ENCODE measurements around the gene MNAT1. TPM values are rescaled to one million over a fixed set of nuclear protein-coding genes. Genes with fewer than 3 reads are reported as not detected.

The MNAT1 gene
- total and polyA plus RNA-seq, 2 experiments from 2014 or later, result 34.4 to 60.9 TPM

DNA sequence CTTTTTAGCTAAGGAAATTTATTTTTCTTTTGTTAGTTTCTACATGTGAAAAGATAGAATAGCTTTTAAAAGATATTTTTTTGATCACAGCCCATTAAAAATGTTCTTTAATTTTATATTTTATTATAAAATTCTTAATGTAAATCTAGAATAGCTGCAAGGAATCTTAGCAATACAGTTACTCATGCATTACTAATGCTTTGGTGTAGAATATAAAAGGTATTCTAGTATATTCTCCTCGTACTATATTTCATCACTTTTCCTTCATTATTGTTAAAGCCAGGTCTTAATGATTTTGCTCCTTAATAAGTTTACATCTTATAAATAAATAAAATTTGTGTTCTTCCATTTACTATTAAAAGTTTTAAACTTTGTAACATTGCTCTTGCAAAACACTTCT, 82.6 kb downstream of the MNAT1 start:
- 100% methylated on average over 1 of the region's 1 CpG for WGBS (ENCODE audit: low lambda C conversion rate, missing lambda C conversion rate)
- H3K4me1 ChIP-seq (ENCODE audit: insufficient read depth), result no peaks in the 10 kb centered on the region
- no peaks in the 10 kb centered on the region for H3K9me2 ChIP-seq (replicated peaks; ENCODE audit: insufficient read depth)
- H3K79me2 ChIP-seq, result no peaks in the 10 kb centered on the region
- no peaks in the 10 kb centered on the region for H3K36me3 ChIP-seq (replicated peaks; ENCODE audit: insufficient read depth, low read depth)
- no peaks in the 10 kb centered on the region for H4K20me1 ChIP-seq (ENCODE audit: insufficient read depth, poor library complexity, severe bottlenecking)
- H2AFZ ChIP-seq, result no peak overlapping the region
- no peak for TF ChIP-seq EZH2phosphoT487 (IDR thresholded peaks at IDR 0.05; ENCODE audit: low read depth, severe bottlenecking, unreplicated experiment)
- H3K4me2 ChIP-seq, result no peak overlapping the region
- no peak for DNase-seq (ENCODE audit: low spot score)
- H3K27me3 ChIP-seq, result no peaks in the 10 kb centered on the region
- no peak overlapping the region for H3K4me3 ChIP-seq
- no peaks in the 10 kb centered on the region for H3K9me3 ChIP-seq (ENCODE audit: low read depth)
- H3K27ac ChIP-seq, result no peak overlapping the region

DNA sequence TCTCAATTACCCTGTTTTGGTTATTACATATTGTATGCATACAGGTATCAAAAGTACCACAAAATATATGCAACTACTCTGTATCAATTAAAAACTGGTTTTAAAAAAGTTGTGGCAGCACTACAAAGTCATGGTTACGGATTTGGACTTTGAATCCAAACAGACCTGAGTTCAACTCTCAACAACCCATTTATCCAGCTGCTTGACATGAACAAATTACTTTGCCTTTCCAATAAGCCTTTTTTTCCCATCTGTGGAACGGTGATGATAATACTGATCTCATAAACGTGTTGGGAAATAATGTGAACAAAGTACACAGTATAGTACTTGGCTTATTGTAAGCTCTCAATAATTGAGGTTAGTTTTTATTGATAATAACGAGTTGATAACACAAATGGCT, 85.0 kb downstream of the MNAT1 start:
- Histone ChIP-seq H3K4me3 (no peak overlapping the region), H3K27me3 (no peaks in the 10 kb centered on the region), H3K9me3 (ENCODE audit: low read depth) (no peaks in the 10 kb centered on the region), H3K4me2 (no peak overlapping the region), H3K36me3 (replicated peaks; ENCODE audit: insufficient read depth, low read depth) (no peaks in the 10 kb centered on the region), H3K27ac (no peak overlapping the region), H2AFZ (no peak overlapping the region), H3K4me1 (ENCODE audit: insufficient read depth) (no peaks in the 10 kb centered on the region), H4K20me1 (ENCODE audit: insufficient read depth, poor library complexity, severe bottlenecking) (no peaks in the 10 kb centered on the region), H3K9me2 (replicated peaks; ENCODE audit: insufficient read depth) (no peaks in the 10 kb centered on the region), H3K79me2 (no peaks in the 10 kb centered on the region)
- 73% methylated on average over 4 of the region's 4 CpGs for WGBS (ENCODE audit: low lambda C conversion rate, missing lambda C conversion rate)
- TF ChIP-seq EZH2 (IDR thresholded peaks at IDR 0.05; ENCODE audit: borderline replicate concordance), result no peak
- TF ChIP-seq, protein P1, sequence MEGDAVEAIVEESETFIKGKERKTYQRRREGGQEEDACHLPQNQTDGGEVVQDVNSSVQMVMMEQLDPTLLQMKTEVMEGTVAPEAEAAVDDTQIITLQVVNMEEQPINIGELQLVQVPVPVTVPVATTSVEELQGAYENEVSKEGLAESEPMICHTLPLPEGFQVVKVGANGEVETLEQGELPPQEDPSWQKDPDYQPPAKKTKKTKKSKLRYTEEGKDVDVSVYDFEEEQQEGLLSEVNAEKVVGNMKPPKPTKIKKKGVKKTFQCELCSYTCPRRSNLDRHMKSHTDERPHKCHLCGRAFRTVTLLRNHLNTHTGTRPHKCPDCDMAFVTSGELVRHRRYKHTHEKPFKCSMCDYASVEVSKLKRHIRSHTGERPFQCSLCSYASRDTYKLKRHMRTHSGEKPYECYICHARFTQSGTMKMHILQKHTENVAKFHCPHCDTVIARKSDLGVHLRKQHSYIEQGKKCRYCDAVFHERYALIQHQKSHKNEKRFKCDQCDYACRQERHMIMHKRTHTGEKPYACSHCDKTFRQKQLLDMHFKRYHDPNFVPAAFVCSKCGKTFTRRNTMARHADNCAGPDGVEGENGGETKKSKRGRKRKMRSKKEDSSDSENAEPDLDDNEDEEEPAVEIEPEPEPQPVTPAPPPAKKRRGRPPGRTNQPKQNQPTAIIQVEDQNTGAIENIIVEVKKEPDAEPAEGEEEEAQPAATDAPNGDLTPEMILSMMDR (IDR thresholded peaks at IDR 0.05; ENCODE audit: poor library complexity), result no peak
- peak; percentile 8 for DNase-seq (ENCODE audit: low spot score)

DNA sequence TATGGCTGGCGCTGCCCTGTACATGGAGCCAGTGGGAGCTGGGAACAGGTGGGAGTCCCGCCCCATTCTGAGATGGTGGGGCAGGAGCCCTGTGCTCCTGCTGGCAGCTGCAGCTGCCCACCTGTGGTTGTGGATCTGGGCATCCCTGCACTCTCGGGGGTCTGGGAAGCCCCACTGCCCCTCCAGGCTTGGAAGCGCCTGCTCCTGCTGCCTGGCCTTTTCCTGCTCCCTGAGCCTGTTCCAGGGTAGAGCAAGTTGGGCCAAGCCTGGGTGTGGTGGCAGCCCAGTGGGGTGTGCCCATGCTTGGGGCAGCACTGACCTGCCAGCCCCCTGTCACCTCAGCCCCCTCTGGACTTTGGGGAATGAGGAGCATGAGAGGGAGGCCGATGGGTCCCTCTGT, 104.0 kb downstream of the MNAT1 start:
- Histone ChIP-seq H3K9me3 (ENCODE audit: low read depth) (no peaks in the 10 kb centered on the region), H3K4me1 (ENCODE audit: insufficient read depth) (no peaks in the 10 kb centered on the region), H3K36me3 (replicated peaks; ENCODE audit: insufficient read depth, low read depth) (no peaks in the 10 kb centered on the region), H3K4me2 (no peak overlapping the region), H3K4me3 (no peak overlapping the region), H4K20me1 (ENCODE audit: insufficient read depth, poor library complexity, severe bottlenecking) (no peaks in the 10 kb centered on the region), H2AFZ (no peak overlapping the region), H3K79me2 (no peaks in the 10 kb centered on the region), H3K27ac (no peak overlapping the region), H3K9me2 (replicated peaks; ENCODE audit: insufficient read depth) (no peaks in the 10 kb centered on the region), H3K27me3 (no peaks in the 10 kb centered on the region)
- no peak for DNase-seq (ENCODE audit: low spot score)
- 100% methylated on average over 5 of the region's 5 CpGs for WGBS (ENCODE audit: low lambda C conversion rate, missing lambda C conversion rate)
- TF ChIP-seq EZH2phosphoT487 (IDR thresholded peaks at IDR 0.05; ENCODE audit: low read depth, severe bottlenecking, unreplicated experiment), result no peak
- TF ChIP-seq, protein P1 (IDR thresholded peaks at IDR 0.05; ENCODE audit: poor library complexity), result no peak

DNA sequence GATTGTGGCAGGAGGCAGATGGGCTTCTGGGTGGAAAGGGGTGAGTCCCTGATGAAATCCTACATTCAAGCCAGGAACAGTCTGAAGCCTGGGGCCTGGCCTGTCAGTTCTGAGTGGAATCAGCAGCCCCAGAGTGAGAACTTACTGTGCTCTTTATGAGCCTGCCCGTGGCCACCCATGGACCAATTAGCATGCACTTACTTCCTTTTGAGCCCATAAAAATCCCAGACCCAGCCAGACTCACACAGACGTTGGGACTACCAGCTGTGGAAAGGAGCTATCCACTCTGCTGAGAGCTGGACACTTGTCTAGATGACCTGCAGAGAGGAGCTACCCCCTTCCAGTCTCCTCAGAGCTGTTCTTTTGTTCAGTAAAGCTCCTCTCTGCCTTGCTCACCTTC, 104.5 kb downstream of the MNAT1 start:
- no peaks in the 10 kb centered on the region for H3K79me2 ChIP-seq
- H3K27me3 ChIP-seq, result no peaks in the 10 kb centered on the region
- no peaks in the 10 kb centered on the region for H3K9me3 ChIP-seq (ENCODE audit: low read depth)
- no peaks in the 10 kb centered on the region for H4K20me1 ChIP-seq (ENCODE audit: insufficient read depth, poor library complexity, severe bottlenecking)
- H3K4me1 ChIP-seq (ENCODE audit: insufficient read depth), result no peaks in the 10 kb centered on the region
- no peak overlapping the region for H3K4me2 ChIP-seq
- TF ChIP-seq, protein P1 (IDR thresholded peaks at IDR 0.05; ENCODE audit: poor library complexity), result no peak
- TF ChIP-seq EZH2 (IDR thresholded peaks at IDR 0.05; ENCODE audit: borderline replicate concordance), result no peak
- TF ChIP-seq EZH2phosphoT487 (IDR thresholded peaks at IDR 0.05; ENCODE audit: low read depth, severe bottlenecking, unreplicated experiment), result no peak
- no peaks in the 10 kb centered on the region for H3K36me3 ChIP-seq (replicated peaks; ENCODE audit: insufficient read depth, low read depth)
- no peaks in the 10 kb centered on the region for H3K9me2 ChIP-seq (replicated peaks; ENCODE audit: insufficient read depth)
- no peak for DNase-seq (ENCODE audit: low spot score)
- 39% methylated on average over 2 of the region's 2 CpGs for WGBS (ENCODE audit: low lambda C conversion rate, missing lambda C conversion rate)
- no peak overlapping the region for H2AFZ ChIP-seq
- H3K27ac ChIP-seq, result no peak overlapping the region
- H3K4me3 ChIP-seq, result no peak overlapping the region

All from hepatocyte (in vitro differentiated cells).